GM21825 (cell line): ENCODE measurements around the gene TRIO.

Experiments used
- ATAC-seq: cut with Tn5 transposase; IDR thresholded peaks from one replicate; pipeline ENCODE4 v1.9.1; 2021; ENCODE audit warnings: mild to moderate bottlenecking, moderate library complexity; ENCODE audit not compliant: unreplicated experiment

TRIO gene

DNA sequence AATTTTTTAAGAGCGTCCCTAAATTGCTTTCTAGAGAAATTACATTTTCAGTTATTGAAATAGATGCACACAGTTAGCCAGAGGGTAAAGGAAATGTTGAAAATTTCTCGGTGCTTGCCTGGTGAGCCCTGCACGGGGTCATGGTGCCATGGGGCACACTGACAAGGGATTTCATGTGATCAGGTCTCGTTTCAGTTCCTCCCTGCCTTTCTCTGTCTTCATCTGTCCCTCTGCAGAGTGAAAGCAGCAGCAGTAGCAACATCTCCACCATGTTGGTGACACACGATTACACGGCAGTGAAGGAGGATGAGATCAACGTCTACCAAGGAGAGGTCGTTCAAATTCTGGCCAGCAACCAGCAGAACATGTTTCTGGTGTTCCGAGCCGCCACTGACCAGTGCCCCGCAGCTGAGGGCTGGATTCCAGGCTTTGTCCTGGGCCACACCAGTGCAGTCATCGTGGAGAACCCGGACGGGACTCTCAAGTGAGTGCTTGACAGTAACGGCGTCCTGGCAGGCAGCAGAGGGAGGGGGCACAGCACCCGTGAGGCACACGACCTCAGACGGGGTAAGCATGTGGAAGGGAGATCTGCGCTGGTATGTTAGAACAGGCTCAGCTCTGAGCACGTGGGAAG lies 349.3 kb downstream of the TRIO start:
- no peak for ATAC-seq

DNA sequence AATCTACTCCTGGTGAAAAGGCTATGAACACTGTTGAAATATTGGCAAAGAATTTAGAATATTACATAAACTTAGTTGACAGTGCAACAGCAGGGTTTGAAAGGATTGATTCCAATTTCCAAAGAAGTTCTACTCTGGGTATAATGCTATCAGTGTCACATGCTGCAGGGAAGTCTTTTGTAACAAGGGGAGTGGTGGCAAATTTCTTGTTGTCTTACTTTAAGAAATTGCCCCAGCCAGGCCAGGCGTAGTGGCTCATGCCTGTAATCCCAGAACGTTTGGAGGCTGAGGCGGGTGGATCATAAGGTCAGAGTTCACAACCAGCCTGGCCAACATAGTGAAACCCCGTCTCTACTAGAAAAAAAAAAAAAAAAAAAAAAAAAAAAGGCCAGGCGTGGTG lies 352.2 kb downstream of the TRIO start:
- no peak for ATAC-seq

GRCh38 chr5:14497311-14497710 lies 354.2 kb downstream of the TRIO start:
- ATAC-seq, result no peak

DNA sequence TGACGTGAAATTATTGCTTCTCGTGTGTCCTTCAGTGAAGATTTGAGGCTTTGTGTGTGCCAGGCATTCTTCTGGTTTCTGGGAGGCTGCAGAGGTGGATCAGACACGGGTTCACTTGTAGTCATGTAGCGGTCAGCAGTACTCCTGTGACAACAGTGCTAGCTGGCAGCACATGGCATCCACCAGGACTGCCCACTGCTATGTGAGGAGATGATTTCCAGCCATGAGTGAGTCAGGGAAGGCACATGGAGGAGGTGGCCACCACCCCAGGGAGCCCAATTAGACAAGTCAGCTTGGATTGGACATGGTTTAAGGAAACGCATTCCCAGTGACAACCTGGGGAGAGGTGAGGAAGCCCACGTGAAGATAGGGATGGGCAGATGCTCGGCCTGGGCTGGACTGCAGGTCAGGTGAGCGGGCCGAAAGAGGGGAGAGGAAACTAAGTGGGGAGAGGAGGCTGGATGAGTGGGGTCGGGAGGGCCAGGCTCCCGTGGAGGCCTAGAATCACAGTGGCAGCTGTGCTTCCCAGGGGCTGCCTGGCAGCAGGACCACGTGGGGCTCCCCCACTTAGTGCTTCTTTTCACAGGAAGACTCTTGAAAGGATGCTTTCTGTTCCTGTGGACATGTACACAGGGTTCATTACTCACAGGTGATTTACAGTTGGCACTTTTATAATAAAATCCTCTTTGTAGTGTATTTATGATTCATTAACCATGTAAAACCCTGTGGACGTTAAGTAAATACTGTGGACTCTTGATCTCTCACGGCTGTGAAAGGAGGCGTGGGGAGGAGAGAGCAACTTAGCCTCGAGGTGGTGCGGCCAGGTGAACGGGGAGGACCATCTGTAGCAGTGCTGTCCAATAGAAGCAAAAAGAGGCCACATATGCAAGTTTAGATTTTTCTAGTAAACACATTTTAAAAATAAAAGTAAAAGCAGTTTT lies 358.5 kb downstream of the TRIO start:
- ATAC-seq, result no peak

DNA sequence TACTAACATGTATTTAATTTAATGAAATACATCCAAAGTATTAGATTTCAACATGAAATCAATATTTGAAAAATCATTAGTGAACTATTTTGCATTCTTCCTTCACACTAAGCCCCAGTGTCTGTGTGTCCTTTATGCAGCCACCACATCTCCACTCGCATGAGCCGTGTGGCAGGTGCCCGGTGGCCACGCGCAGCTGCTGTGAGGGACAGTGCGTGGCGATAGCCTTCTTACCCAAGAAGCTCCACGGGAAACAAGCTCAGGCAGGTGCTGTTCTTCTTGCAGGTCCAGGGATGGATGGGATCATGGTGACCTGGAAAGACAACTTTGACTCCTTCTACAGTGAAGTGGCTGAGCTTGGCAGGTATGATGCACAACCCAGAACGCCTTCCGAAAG lies 359.1 kb downstream of the TRIO start:
- ATAC-seq, result no peak

DNA sequence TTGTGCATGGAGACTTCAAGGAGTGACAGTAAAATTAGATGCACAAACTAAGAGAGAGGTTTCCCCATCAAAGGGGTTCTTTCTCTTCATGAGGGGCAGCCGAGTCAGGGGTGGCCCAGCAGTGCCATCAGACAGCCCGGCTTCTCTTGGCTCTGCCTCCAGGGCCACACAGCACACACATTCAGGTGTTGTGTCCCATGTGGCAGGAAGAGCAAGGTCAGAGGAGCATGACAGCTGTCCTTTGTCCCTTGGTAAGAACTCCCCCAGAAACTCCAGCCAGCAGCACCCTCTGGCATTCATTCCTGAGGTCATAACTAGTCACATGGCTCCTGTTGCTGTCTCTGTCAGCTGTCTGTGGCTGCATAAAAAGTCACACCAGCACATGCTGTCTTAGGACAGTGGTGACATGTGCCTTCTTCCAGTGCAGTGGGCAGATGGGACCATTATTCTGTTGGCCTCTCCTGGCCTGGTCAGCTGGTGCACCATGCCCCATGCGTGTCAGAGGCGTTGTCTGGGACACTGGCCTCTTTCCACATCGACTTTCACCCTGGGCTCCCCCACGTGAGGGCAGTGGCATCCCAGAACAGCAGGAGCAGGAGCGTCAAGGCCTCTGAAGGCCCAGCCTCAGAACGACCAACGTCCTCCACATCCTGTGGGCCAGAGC lies 360.0 kb downstream of the TRIO start:
- no peak for ATAC-seq

DNA sequence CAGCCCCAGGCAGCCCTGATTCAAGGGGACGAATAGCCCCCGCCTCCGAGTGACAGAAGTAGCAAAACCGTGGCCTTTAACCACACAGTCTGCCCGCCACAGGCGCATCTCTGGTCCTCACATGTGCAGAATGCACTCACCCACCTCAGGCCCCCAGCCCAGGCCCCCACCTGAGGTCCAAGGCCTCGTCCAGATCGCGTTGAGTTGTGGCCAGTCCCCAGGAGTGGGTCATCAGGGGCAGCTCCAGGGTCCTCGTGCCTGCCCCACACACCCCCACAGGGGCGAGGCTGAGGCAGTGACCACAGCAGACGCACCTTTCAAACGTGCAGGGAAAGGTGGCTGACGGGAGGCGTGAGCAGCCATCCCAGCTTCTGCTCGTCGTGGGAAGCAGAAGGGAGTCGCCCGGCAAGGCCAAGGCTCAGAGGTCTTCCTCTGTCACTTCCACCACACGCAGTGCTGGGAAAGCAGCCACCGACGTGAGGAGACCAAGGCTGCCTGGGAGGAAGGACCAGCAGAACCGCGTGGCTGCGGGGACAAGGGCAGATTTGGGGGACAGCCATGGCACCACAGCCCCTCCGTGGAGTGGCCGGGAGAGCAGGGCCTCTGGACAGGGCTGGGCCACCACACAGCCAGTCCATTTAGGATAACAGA lies 360.7 kb downstream of the TRIO start:
- ATAC-seq, result no peak

DNA sequence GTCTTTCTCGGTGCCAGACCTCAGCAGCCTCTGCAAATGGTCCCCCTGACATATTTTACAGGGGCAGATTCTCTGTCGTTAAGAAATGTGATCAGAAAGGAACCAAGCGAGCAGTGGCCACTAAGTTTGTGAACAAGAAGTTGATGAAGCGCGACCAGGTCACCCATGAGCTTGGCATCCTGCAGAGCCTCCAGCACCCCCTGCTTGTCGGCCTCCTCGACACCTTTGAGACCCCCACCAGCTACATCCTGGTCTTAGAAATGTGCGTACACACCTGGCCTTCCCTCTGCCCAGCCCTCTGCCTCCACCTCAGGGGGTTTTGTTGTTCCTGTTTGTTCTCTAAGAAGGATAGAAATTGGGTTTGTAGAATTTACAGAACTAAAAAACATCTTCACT lies 361.2 kb downstream of the TRIO start:
- ATAC-seq, result no peak

DNA sequence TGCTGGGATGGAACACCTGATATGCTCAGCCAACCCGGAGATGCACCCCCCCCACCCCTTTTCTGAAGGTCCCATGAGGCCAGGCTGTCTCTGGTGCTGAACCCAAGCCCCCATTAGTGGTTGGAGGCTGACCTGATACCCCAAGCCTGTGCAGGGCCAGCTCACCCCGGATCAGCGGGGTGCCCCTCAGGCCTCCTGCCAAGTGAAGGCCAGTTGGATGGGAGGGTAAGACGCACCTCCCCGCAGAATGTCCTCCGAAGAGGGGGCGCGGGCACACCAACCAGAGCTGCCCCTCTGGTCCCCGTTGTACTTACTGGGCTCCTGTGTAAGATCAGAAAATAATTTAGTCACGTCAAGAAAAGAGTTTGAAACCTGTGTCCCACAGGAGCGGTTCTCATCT lies 361.7 kb downstream of the TRIO start:
- no peak for ATAC-seq

GRCh38 chr5:14505310-14506139 lies 362.4 kb downstream of the TRIO start:
- ATAC-seq, result no peak

- no peak for ATAC-seq
Observed at GRCh38 chr5:14506140-14506538, 363.0 kb downstream of the TRIO start.

DNA sequence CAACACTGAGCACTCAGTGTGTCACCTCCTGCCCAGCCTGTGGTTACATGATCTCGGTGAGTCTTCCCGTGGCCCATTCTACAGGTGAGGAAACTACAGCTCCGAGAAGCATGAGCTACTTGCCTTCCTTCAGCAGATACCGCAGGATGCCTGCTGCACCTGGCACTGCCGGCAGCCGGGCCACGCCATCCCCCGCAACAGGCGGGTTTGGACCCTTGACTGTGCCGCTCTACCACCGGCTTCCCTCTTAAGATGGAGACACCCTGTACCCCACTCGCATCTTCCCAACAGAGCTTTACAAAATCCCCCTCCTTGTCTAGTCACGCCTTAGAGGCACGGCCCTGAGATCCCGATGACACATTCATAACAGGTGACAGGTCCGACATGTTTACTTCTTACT lies 363.5 kb downstream of the TRIO start:
- ATAC-seq, result no peak

GRCh38 chr5:14507156-14507941 lies 364.2 kb downstream of the TRIO start:
- ATAC-seq, result no peak

- no peak for ATAC-seq
Observed at GRCh38 chr5:14508046-14508445, 364.9 kb downstream of the TRIO start.

- no peak for ATAC-seq
Observed at GRCh38 chr5:14509556-14509955, 366.4 kb downstream of the TRIO start.

DNA sequence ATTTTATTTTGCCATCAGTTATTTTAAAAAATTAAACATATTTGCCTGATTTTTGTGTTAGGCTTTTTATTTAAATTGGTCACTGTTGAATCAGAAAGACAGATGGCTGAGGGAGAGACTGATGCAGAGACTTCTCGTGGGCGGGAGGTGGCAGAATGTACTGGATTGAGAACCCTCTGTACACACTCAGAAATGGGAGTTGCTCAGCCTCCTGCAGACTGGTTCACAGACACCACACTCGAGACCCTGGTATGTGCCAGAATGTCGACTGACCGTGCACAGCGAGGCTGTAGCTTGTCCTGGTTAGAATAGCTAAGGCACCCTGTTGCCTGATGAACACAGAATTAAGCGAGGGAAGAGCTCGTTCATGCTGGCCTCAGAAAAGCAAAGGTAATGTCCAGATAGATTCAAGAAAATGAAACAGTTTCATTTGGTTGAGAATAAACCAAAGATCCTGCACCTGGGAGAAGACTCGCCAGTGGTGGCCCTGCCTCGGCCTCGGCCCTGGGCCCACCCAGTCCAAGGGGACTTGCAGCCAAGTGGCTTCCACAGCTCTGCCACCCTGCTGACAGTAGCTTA lies 367.1 kb downstream of the TRIO start:
- no peak for ATAC-seq

GRCh38 chr5:14510880-14511279 lies 367.7 kb downstream of the TRIO start:
- ATAC-seq, result no peak

DNA sequence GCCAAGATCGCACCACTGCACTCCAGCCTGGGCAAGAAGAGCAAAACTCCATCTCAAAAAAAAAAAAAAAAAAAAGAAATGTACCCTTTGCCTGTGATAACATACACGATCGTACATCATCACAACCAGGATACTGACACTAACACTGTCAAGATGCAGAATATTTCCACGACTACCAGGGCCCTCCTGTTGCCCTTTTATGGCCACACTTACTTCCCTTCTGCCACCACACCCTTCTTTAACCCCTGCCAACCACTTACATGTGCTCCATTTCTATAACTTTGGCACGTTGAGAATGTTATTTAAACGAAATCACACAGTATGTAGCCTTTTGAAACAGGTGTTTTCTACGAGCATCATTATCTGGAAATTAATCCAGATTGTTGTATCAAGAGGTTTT lies 369.4 kb downstream of the TRIO start:
- ATAC-seq, result no peak

GRCh38 chr5:14513266-14513665 lies 370.1 kb downstream of the TRIO start:
- no peak for ATAC-seq
